K562 (cell line): ENCODE data around the gene ZNF814. TPM values are rescaled to one million over a fixed set of nuclear protein-coding genes. Genes with fewer than 3 reads are reported as not detected.

Experiments
- LARP7 ChIP-seq: fragments of 450-650 bp; IDR thresholded peaks from 2 replicates; pipeline ENCODE4 v1.6.1; 2016
- NR2C2 ChIP-seq, 2 experiments: fragments of 200-800 bp in 1 of 2; sonication (Bioruptor generic) in 1 of 2; sonication (generic) in 1 of 2; formaldehyde crosslinking in 1 of 2; IDR thresholded peaks; 2 replicates each; pipeline versions ENCODE4 v1.6.1 to v1.8.0; 2016 to 2022; ENCODE audit warnings: mild to moderate bottlenecking in 1 of 2, missing compliant biosample characterization in 1 of 2, missing genetic modification characterization in 1 of 2, missing genetic modification reagents in 1 of 2
- NR4A1 ChIP-seq, 2 experiments: fragments of 250-450 bp in 1 of 2; fragments of 450-650 bp in 1 of 2; sonication (Bioruptor Pico) in 1 of 2; IDR thresholded peaks; 2 replicates each; pipeline versions ENCODE4 v1.4.0 to v1.6.1; 2016 to 2020; ENCODE audit warnings: mild to moderate bottlenecking in 2 of 2, missing compliant biosample characterization in 1 of 2, missing genetic modification characterization in 1 of 2, moderate library complexity in 1 of 2
- PHTF2 ChIP-seq: fragments of 250-450 bp; sonication (Bioruptor Pico); IDR thresholded peaks from 2 replicates; pipeline ENCODE4 v1.5.0; 2021; ENCODE audit warnings: mild to moderate bottlenecking
- RBFOX2 ChIP-seq: fragments of 200-400 bp; formaldehyde crosslinking; IDR thresholded peaks from 2 replicates; pipeline ENCODE4 v1.6.1; 2017; ENCODE audit warnings: low read depth, mild to moderate bottlenecking, low read length, moderate library complexity
- REST ChIP-seq, 2 experiments: fragments of 450-650 bp; formaldehyde crosslinking in 1 of 2; IDR thresholded peaks; 2 replicates each; pipeline versions ENCODE4 v1.4.0 to v1.6.1; 2014 to 2020; ENCODE audit warnings: mild to moderate bottlenecking in 2 of 2, borderline replicate concordance in 1 of 2, low read depth in 1 of 2
- RHOXF2B ChIP-seq: fragments of 250-450 bp; sonication (Bioruptor Pico); conservative IDR thresholded peaks from 2 replicates; pipeline ENCODE4 v1.5.1; 2021
- SMARCE1 ChIP-seq: fragments of 450-650 bp; IDR thresholded peaks from 2 replicates; pipeline ENCODE4 v1.7.1; 2016; ENCODE audit warnings: mild to moderate bottlenecking
- TAF1 ChIP-seq: IDR thresholded peaks from 2 replicates; pipeline ENCODE4 v1.6.1; 2011; ENCODE audit warnings: mild to moderate bottlenecking, low read length, moderate library complexity; ENCODE audit not compliant: insufficient read depth, control insufficient read depth, severe bottlenecking; ENCODE audit errors: extremely low read depth
- TEAD1 ChIP-seq, 2 experiments: fragments of 450-650 bp in 1 of 2; sonication (generic) in 1 of 2; formaldehyde crosslinking; IDR thresholded peaks; 2 replicates each; pipeline versions ENCODE4 v1.4.0 to v1.8.0; 2020 to 2022; ENCODE audit warnings: mild to moderate bottlenecking in 2 of 2, missing genetic modification reagents in 1 of 2
- TFE3 ChIP-seq: fragments of 450-650 bp; formaldehyde crosslinking; IDR thresholded peaks from 2 replicates; pipeline ENCODE4 v1.4.0; 2020; ENCODE audit warnings: mild to moderate bottlenecking, mixed read lengths
- TSC22D4 ChIP-seq: fragments of 450-650 bp; IDR thresholded peaks from 2 replicates; pipeline ENCODE4 v1.6.1; 2016; ENCODE audit warnings: missing genetic modification characterization, missing biosample characterization, control low read depth
- YY1 ChIP-seq, 3 experiments: IDR thresholded peaks; 2 replicates each; pipeline ENCODE4 v1.6.1; 2011; ENCODE audit warnings: low read length in 2 of 3, mild to moderate bottlenecking in 2 of 3, moderate library complexity in 2 of 3, borderline replicate concordance in 1 of 3, control low read depth in 1 of 3, low read depth in 1 of 3; ENCODE audit not compliant: insufficient read depth in 3 of 3, insufficient replicate concordance in 2 of 3, control insufficient read depth in 1 of 3, insufficient read length in 1 of 3; ENCODE audit errors: extremely low read depth in 1 of 3
- ZNF311 ChIP-seq: fragments of 250-450 bp; sonication (Bioruptor Pico); IDR thresholded peaks from 2 replicates; pipeline ENCODE4 v1.4.0; 2020; ENCODE audit warnings: mild to moderate bottlenecking, moderate library complexity
- polyA plus RNA-seq, 8 experiments: library from polyadenylated mRNA; depleted of rRNA in 4 of 8; stranded (reverse) in 5 of 8; unstranded in 3 of 8; fragments of >200 nt; fragmentation: Nextera tagmentation in 2 of 8; fragmentation: Illumina TruSeq in 1 of 8; extraction: Ambion mirVana in 2 of 8; extraction: Trizol in 1 of 8; gene quantifications; 2 replicates each; pipeline versions ENCODE4 v1.2.1 to v1.2.3, GENCODE V29; 2011 to 2014; ENCODE audit warnings: inconsistent platforms in 1 of 8, missing spikeins in 1 of 8
- total RNA-seq, 7 experiments: library from RNA; depleted of rRNA in 6 of 7; stranded (reverse); fragments of >200 nt in 6 of 7; fragmentation: Illumina TruSeq in 2 of 7; extraction: Trizol in 2 of 7; gene quantifications; 2 replicates each; pipeline versions ENCODE4 v1.2.1 to v1.2.3, GENCODE V29; 2011 to 2021; ENCODE audit warnings: low replicate concordance in 1 of 7

ZNF814 gene
- total and polyA plus RNA-seq, 9 of the 15 experiments (the other 6 are each of a cell fraction or from before 2014, with no cell fraction given) = 0.42 to 3.5 (median 1.9) TPM

GRCh38 chr19:57814505-57815246, 74.2 kb downstream of the ZNF814 start, which contains the start of gene ZNF552 (continued):
- TF ChIP-seq TFE3 (CRISPR knock-in tag) (no peak), YY1 (IDR thresholded peaks at IDR 0.05; ENCODE audit: borderline replicate concordance in 1 of 3, control insufficient read depth in 1 of 3, extremely low read depth in 1 of 3, insufficient read depth in 3 of 3, insufficient read length in 1 of 3, insufficient replicate concordance in 2 of 3, low read depth in 1 of 3, low read length in 2 of 3) (peak in 1 of 3 experiments; percentile 80), REST (IDR thresholded peaks at IDR 0.05; ENCODE audit: borderline replicate concordance) (no peak), REST (CRISPR knock-in tag; IDR thresholded peaks at IDR 0.05; ENCODE audit: low read depth) (no peak; the same call in 1 of the 2 replicates), NR2C2 (CRISPR knock-in tag; IDR thresholded peaks at IDR 0.05) (no peak), NR2C2 (tag; IDR thresholded peaks at IDR 0.05) (peak; percentile 90), RHOXF2B (CRISPR knock-in tag) (no peak), LARP7 (no peak), NR4A1 (CRISPR knock-in tag; IDR thresholded peaks at IDR 0.05) (no peak), NR4A1 (tag; IDR thresholded peaks at IDR 0.05) (no peak; the same call in 1 of the 2 replicates), RBFOX2 (peak; percentile 83), TSC22D4 (no peak), ZNF311 (CRISPR knock-in tag) (no peak), PHTF2 (no peak), TEAD1 (CRISPR knock-in tag; IDR thresholded peaks at IDR 0.05) (no peak), SMARCE1 (no peak), TAF1 (peak; percentile 83)
